Mononuclear cell (primary cell): Measurements from ENCODE around the gene MAPK14. TPM values are rescaled to one million over a fixed set of nuclear protein-coding genes. Genes with fewer than 3 reads are reported as not detected.
"Not testable (repeated sequence)": the region's sequence is repeated elsewhere in the genome, so short reads cannot be mapped to it uniquely, and the experiment has no call there.

ENCODE experiments used
- H3K27me3 ChIP-seq: 2 replicates; pipeline ENCODE4 v1.6.0; 2011; ENCODE audit warnings: low read length, control low read depth; ENCODE audit not compliant: insufficient read depth
- H3K4me1 ChIP-seq: 2 replicates; pipeline ENCODE4 v1.5.1; 2011; ENCODE audit warnings: mild to moderate bottlenecking, low read length, control low read depth; ENCODE audit not compliant: insufficient read depth
- H3K4me3 ChIP-seq: 2 replicates; pipeline ENCODE4 v1.5.1; 2011; ENCODE audit warnings: mild to moderate bottlenecking, low read length, moderate library complexity
- H3K9me3 ChIP-seq: 2 replicates; pipeline ENCODE4 v1.5.1; 2011; ENCODE audit warnings: low read depth, mild to moderate bottlenecking, control low read depth, low read length
- total RNA-seq: library from RNA; depleted of rRNA; stranded (reverse); fragments of >200 nt; gene quantifications from one replicate; pipeline ENCODE4 v1.2.3, GENCODE V29; 2012

MAPK14 gene
- total RNA-seq, 1 donor, result 86.9 TPM

DNA sequence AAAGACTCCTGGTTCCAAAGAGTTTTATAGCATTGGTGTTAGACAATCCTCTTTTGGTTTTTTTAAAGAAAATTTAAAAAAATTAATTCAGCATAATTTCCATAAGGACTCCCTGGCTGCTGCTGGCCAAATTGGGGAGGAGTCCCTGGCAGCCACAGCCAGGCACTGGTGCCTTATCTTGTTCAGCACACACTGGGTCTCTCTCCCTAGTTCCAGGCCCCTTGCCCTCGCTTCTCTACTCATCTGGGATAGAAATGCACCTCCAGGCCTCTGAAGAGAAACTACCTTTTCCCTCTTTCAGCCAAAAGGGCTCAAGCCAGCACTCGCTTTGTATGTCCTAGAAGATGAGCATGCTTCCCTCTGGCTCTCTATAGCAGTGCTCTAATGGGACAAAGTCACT is 89.3 kb downstream of the MAPK14 start:
- Histone ChIP-seq H3K27me3 (no peaks in the 10 kb centered on the region), H3K4me1 (peaks cover 90% of the 10 kb centered on the region), H3K4me3 (no peak overlapping the region), H3K9me3 (no peaks in the 10 kb centered on the region)

- H3K27me3 ChIP-seq, result no peaks in the 10 kb centered on the region
- no peak overlapping the region for H3K4me3 ChIP-seq
- H3K9me3 ChIP-seq, result no peaks in the 10 kb centered on the region
These were observed 90.3 kb downstream of the MAPK14 start for GRCh38 chr6:36117658-36118549.

DNA sequence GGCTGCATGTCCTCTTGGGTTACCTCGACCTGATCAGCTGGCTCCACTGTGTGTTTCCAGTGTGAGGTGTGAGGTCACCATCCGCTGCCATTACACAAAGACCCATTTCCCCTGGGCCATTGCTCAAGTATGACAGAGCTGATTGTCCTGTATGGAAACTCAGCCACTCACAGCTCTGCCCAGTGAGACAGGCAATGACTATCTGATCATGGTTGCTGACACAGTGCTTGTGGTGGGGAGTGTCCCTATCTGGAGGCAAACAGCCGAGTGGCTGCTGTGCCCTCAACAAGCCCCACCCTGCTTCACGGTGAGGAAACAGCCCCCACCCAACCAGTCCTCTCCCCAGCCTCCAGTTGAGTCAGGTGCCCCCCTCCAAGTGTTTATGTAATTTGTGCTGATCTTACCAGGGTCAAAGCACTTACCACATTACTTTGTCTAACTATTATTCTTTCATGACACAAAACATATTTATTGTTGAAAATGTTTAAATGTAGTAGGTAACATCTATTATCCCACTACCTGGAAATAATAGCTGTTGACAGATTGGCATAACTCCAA is 91.0 kb downstream of the MAPK14 start:
- peaks cover 100% of the 10 kb centered on the region for H3K4me1 ChIP-seq
- no peaks in the 10 kb centered on the region for H3K9me3 ChIP-seq
- no peak overlapping the region for H3K4me3 ChIP-seq
- no peaks in the 10 kb centered on the region for H3K27me3 ChIP-seq

More at GRCh38 chr6:36117658-36118549, 90.3 kb downstream of the MAPK14 start:
- peaks cover 100% of the 10 kb centered on the region for H3K4me1 ChIP-seq

GRCh38 chr6:36119209-36119608 is 91.6 kb downstream of the MAPK14 start:
- no peak overlapping the region for H3K4me3 ChIP-seq
- peaks cover 98% of the 10 kb centered on the region for H3K4me1 ChIP-seq
- H3K27me3 ChIP-seq, result no peaks in the 10 kb centered on the region
- no peaks in the 10 kb centered on the region for H3K9me3 ChIP-seq

DNA sequence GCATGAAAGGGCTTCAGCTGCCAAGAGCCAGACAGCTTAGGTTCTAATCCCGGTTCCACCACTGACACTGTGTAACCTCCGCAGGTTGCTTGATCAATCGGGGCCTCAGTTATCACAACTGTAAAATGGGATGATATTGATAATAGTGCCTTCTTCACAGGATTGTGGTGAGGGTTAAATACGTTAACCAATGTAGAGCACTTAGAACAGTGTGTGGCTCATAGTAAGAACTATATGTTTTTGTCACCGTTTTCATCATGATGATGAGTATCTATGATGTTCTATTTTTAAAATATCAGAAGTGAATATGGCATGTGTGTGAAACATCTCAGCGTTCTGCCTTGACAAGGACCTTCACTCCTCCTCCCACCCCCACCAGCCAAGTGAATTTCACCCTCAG is 92.4 kb downstream of the MAPK14 start:
- Histone ChIP-seq H3K4me1 (peaks cover 97% of the 10 kb centered on the region), H3K4me3 (no peak overlapping the region)

DNA sequence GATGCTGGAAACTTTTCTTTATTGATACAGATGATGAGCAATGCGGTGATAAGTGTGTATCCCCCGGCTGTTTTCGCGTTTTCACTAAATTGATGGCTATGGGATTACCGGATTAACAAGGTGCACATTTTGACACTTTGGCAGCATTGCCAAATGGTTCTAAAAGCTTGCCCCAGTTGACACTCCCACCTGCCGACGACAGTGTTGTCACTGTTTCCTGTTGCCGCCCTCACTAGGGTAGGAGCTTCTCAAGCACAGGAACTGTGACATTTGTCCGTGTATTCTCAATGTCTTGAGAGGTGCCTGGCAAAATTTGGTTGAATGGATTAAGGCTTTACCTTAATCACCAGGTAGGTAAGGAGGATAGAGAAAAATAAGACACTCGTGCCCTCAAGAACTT is 92.9 kb downstream of the MAPK14 start:
- Histone ChIP-seq H3K4me1 (peaks cover 92% of the 10 kb centered on the region), H3K4me3 (peak overlapping the region; percentile 8), H3K9me3 (no peaks in the 10 kb centered on the region)

More for the DNA sequence above, 92.4 kb downstream of the MAPK14 start:
- H3K27me3 ChIP-seq, result no peaks in the 10 kb centered on the region
- H3K9me3 ChIP-seq, result no peaks in the 10 kb centered on the region

DNA sequence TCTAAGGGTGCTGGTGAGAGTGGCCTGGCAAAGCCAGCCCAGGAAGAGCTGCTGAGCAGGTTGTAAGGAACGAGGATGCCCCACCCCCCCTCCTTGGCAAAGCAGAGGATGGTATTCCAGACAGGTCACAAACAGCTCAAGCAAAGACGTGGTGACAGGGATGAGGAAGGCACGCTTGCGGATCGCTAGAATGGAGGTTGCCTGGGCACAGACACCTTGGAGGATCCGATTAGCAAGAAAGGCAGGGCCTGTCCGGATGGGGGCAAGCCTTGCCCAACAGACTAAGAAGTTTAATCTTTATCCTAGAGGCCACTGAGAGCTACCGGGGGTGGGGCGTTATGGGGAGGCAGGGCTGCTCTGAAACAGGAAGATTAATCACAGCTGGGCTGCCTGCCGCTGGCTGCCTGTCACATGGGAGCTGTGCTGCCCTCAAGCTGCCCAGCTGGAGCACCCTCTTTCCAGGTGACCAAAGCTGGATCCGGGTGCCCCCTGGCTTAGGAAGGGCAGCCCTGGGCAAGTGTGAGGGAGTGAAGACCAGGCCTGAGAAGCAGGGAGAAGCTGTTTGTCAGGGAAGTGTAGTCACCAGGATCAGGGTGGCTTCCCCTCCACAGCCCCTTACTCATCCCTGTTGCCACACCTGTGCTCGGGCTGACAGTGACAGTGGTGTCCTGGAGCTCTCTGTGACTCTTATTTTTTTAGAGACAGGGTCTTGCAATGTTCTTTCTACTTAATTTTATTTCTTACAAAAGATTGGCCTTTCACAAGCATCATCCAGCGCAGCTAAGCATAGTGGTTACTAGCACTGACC is 93.6 kb downstream of the MAPK14 start:
- Histone ChIP-seq H3K4me3 (peak overlapping the region; percentile 8), H3K27me3 (no peaks in the 10 kb centered on the region), H3K9me3 (no peaks in the 10 kb centered on the region), H3K4me1 (peaks cover 92% of the 10 kb centered on the region)

More for the DNA sequence above, 92.9 kb downstream of the MAPK14 start:
- no peaks in the 10 kb centered on the region for H3K27me3 ChIP-seq

- H3K4me3 ChIP-seq, result no peak overlapping the region
These were observed 94.3 kb downstream of the MAPK14 start for GRCh38 chr6:36121787-36122494.

GRCh38 chr6:36122495-36123269 is 95.1 kb downstream of the MAPK14 start:
- H3K27me3 ChIP-seq, result no peaks in the 10 kb centered on the region
- no peak overlapping the region for H3K4me3 ChIP-seq
- H3K9me3 ChIP-seq, result no peaks in the 10 kb centered on the region
- peaks cover 92% of the 10 kb centered on the region for H3K4me1 ChIP-seq

More at GRCh38 chr6:36121787-36122494, 94.3 kb downstream of the MAPK14 start:
- peaks cover 92% of the 10 kb centered on the region for H3K4me1 ChIP-seq
- H3K27me3 ChIP-seq, result no peaks in the 10 kb centered on the region
- H3K9me3 ChIP-seq, result no peaks in the 10 kb centered on the region

- Histone ChIP-seq H3K9me3 (no peaks in the 10 kb centered on the region), H3K4me3 (no peak overlapping the region), H3K4me1 (peaks cover 92% of the 10 kb centered on the region), H3K27me3 (no peaks in the 10 kb centered on the region)
These were observed 95.9 kb downstream of the MAPK14 start for GRCh38 chr6:36123270-36124139.

- not testable (repeated sequence) for H3K27me3 ChIP-seq, H3K4me3 ChIP-seq
- H3K4me1 ChIP-seq, result peaks cover 87% of the 10 kb centered on the region
These were observed 96.7 kb downstream of the MAPK14 start for GRCh38 chr6:36124346-36124745.

DNA sequence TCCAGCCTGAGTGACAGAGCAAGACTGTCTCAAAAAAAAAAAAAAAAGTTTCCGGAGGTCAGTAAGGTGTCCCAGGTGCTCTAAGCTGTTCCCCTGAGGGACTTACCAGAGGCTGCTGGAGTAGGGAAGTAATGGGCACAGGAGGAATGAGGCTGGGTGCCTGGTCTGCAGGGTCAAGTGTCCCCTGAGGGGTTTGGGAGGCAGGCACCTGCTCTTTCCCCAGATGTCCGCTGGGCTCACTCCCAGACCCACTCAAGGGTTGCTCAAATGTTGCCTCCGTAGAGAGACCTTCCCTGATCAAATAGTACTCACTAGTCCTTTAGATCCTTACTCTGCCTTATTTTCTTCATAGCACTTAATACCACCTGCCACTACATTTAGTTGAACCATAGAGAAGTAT is 97.3 kb downstream of the MAPK14 start:
- Histone ChIP-seq H3K4me3 (no peak overlapping the region), H3K27me3 (no peaks in the 10 kb centered on the region), H3K4me1 (peaks cover 87% of the 10 kb centered on the region), H3K9me3 (no peaks in the 10 kb centered on the region)

More at GRCh38 chr6:36124346-36124745, 96.7 kb downstream of the MAPK14 start:
- not testable (repeated sequence) for H3K9me3 ChIP-seq

DNA sequence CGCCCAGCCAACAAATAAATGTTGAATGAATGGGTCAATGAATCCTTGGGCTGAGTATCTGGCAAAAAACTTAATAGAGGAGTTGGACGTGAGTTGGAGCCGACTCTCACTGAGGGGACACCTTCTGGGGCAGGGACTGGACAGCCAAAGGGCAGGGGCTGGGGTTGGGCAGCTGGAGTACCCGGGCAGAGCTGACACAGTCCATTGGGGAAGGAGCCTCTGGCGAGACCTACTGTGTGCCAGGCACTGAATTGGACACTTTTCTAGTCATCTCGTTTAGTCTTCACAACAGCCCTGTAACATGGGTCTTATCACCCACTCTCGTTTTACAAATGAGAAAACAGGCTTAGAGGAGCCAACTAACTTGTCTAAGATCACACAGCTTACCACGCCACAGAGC is 98.0 kb downstream of the MAPK14 start:
- Histone ChIP-seq H3K4me3 (no peak overlapping the region), H3K27me3 (no peaks in the 10 kb centered on the region), H3K4me1 (peaks cover 83% of the 10 kb centered on the region), H3K9me3 (no peaks in the 10 kb centered on the region)
